C4-2B (cell line): ENCODE results near the gene RBM39.

Experiments used
- CTCF ChIP-seq: fragments of 450-650 bp; conservative IDR thresholded peaks from 2 replicates; pipeline ENCODE4 v1.5.1; 2017; ENCODE audit warnings: mild to moderate bottlenecking
- ZFX ChIP-seq: fragments of 450-650 bp; IDR thresholded peaks from 2 replicates; pipeline ENCODE4 v1.6.1; 2017

GRCh38 chr20:35715652-35716051 lies 26.4 kb downstream of the RBM39 start:
- TF ChIP-seq CTCF: no peak
- TF ChIP-seq ZFX: no peak
